ENCODE results near the gene DHX16. TPM values are rescaled to one million over a fixed set of nuclear protein-coding genes. Genes with fewer than 3 reads are reported as not detected.

DHX16 gene
- total and polyA plus RNA-seq, 9 of the 15 experiments (the other 6 are each of a cell fraction or from before 2014, with no cell fraction given): 14.6 to 66.1 (median 47.5) TPM

DNA sequence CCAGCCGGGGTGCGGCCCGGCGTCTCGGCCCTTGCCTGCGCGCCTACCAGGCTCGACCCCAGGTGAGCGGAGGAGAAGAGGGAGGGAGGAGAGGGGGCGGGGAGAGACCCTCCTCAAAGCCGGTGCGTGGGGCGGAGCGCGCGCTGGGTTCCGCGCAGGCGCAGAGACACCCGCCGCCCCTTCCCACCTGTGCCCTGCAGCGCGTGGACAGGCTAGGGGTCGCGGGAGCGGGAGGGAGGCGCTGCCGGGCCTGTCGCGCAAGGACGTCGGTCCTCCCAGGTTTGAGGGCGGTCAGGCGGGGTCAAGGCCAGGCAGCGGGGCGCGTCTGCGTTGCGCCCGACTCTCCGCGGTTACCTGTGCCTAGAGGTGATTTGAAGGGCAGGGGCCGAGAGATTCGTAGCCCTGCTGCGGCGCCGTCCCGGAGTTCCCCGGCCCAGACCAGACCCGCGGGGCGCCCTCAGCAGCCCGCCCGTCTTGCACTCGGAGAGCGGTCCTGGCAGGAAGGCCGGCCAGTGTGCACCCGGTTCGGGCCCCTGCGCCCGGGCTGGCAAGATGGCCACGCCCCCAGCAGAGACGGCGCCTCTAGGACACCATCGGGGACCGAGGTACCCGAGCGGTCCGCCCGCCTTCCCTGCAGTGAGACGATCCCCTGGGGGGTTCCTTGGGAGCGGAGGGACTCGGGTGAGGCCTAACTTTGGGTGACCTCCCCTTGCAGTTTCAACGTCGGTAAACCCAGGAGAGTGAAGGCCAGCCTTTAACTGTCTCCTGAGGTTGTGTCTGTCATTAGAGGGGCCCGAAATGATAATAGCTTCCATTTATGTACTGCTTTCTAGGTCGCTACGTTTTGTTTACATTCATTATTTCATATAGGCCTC lies 25.3 kb downstream of the DHX16 start (continued):
- TF ChIP-seq, protein P1, sequence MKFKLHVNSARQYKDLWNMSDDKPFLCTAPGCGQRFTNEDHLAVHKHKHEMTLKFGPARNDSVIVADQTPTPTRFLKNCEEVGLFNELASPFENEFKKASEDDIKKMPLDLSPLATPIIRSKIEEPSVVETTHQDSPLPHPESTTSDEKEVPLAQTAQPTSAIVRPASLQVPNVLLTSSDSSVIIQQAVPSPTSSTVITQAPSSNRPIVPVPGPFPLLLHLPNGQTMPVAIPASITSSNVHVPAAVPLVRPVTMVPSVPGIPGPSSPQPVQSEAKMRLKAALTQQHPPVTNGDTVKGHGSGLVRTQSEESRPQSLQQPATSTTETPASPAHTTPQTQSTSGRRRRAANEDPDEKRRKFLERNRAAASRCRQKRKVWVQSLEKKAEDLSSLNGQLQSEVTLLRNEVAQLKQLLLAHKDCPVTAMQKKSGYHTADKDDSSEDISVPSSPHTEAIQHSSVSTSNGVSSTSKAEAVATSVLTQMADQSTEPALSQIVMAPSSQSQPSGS (CRISPR knock-in tag; IDR thresholded peaks at IDR 0.05): no peak
- TF ChIP-seq TAF15 (IDR thresholded peaks at IDR 0.05; ENCODE audit: low read depth, low read length): no peak
- TF ChIP-seq RUNX1 (IDR thresholded peaks at IDR 0.05; ENCODE audit: low read depth): no peak
- TF ChIP-seq E2F3 (CRISPR knock-in tag; IDR thresholded peaks at IDR 0.05): peak; percentile 61; the same call in 1 of the 2 replicates
- TF ChIP-seq, protein P2, sequence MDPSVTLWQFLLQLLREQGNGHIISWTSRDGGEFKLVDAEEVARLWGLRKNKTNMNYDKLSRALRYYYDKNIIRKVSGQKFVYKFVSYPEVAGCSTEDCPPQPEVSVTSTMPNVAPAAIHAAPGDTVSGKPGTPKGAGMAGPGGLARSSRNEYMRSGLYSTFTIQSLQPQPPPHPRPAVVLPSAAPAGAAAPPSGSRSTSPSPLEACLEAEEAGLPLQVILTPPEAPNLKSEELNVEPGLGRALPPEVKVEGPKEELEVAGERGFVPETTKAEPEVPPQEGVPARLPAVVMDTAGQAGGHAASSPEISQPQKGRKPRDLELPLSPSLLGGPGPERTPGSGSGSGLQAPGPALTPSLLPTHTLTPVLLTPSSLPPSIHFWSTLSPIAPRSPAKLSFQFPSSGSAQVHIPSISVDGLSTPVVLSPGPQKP (CRISPR knock-in tag; IDR thresholded peaks at IDR 0.05): no peak
- TF ChIP-seq, protein P3, sequence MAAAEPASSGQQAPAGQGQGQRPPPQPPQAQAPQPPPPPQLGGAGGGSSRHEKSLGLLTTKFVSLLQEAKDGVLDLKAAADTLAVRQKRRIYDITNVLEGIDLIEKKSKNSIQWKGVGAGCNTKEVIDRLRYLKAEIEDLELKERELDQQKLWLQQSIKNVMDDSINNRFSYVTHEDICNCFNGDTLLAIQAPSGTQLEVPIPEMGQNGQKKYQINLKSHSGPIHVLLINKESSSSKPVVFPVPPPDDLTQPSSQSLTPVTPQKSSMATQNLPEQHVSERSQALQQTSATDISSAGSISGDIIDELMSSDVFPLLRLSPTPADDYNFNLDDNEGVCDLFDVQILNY (CRISPR knock-in tag; IDR thresholded peaks at IDR 0.05): peak; percentile 84; the same call in 1 of the 2 replicates
- TF ChIP-seq FOXM1 (IDR thresholded peaks at IDR 0.05; ENCODE audit: low read depth): no peak
- peak; percentile 44; the same call in 1 of the 2 replicates for TF ChIP-seq FOXM1 (CRISPR knock-in tag; IDR thresholded peaks at IDR 0.05; ENCODE audit: low read depth)
- TF ChIP-seq PML (IDR thresholded peaks at IDR 0.05; ENCODE audit: low read length): 0 out of 2 replicates have a peak, but pooled peaks have one; percentile 24
- peak; percentile 31 for TF ChIP-seq SP2 (IDR thresholded peaks at IDR 0.05; ENCODE audit: extremely low read depth, low read depth, low read length, poor library complexity, severe bottlenecking)
- TF ChIP-seq SMC3 (conservative IDR thresholded peaks at IDR 0.05; ENCODE audit: insufficient read depth, low read depth, low read length): 0 out of 2 replicates have a peak, but pooled peaks have one; percentile 7
- TF ChIP-seq TGIF2 (CRISPR knock-in tag; IDR thresholded peaks at IDR 0.05): 0 out of 2 replicates have a peak, but pooled peaks have one; percentile 12
- 0 out of 2 replicates have a peak, but pooled peaks have one; percentile 4 for TF ChIP-seq KAT7 (CRISPR knock-in tag; IDR thresholded peaks at IDR 0.05; ENCODE audit: borderline replicate concordance)
- TF ChIP-seq, protein P4, sequence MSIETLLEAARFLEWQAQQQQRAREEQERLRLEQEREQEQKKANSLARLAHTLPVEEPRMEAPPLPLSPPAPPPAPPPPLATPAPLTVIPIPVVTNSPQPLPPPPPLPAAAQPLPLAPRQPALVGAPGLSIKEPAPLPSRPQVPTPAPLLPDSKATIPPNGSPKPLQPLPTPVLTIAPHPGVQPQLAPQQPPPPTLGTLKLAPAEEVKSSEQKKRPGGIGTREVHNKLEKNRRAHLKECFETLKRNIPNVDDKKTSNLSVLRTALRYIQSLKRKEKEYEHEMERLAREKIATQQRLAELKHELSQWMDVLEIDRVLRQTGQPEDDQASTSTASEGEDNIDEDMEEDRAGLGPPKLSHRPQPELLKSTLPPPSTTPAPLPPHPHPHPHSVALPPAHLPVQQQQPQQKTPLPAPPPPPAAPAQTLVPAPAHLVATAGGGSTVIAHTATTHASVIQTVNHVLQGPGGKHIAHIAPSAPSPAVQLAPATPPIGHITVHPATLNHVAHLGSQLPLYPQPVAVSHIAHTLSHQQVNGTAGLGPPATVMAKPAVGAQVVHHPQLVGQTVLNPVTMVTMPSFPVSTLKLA (conservative IDR thresholded peaks at IDR 0.05): peak; percentile 75 to 85
- TF ChIP-seq, protein P5, sequence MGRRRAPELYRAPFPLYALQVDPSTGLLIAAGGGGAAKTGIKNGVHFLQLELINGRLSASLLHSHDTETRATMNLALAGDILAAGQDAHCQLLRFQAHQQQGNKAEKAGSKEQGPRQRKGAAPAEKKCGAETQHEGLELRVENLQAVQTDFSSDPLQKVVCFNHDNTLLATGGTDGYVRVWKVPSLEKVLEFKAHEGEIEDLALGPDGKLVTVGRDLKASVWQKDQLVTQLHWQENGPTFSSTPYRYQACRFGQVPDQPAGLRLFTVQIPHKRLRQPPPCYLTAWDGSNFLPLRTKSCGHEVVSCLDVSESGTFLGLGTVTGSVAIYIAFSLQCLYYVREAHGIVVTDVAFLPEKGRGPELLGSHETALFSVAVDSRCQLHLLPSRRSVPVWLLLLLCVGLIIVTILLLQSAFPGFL (CRISPR knock-in tag; IDR thresholded peaks at IDR 0.05): 0 out of 2 replicates have a peak, but pooled peaks have one; percentile 32
- TF ChIP-seq, protein P6, sequence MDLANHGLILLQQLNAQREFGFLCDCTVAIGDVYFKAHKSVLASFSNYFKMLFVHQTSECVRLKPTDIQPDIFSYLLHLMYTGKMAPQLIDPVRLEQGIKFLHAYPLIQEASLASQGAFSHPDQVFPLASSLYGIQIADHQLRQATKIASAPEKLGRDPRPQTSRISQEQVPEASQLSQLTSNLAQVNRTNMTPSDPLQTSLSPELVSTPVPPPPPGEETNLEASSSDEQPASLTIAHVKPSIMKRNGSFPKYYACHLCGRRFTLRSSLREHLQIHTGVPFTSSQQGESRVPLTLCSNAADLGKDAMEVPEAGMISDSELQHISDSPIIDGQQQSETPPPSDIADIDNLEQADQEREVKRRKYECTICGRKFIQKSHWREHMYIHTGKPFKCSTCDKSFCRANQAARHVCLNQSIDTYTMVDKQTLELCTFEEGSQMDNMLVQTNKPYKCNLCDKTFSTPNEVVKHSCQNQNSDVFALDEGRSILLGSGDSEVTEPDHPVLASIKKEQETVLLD (IDR thresholded peaks at IDR 0.05): peak; percentile 17; the same call in 1 of the 2 replicates
- peak; percentile 89 for TF ChIP-seq RBFOX2 (IDR thresholded peaks at IDR 0.05; ENCODE audit: low read depth, low read length)
- peak; percentile 94 for TF ChIP-seq FUS (optimal IDR thresholded peaks at IDR 0.05; ENCODE audit: low read depth, low read length)

Data from K562 (cell line).